OCI-LY1 (cell line): ENCODE measurements around the gene PTPRJ.

ENCODE experiments used
- EZH2 ChIP-seq: fragments of 200-600 bp; sonication (generic), shearing (Covaris generic); IDR thresholded peaks from 2 replicates; pipeline ENCODE4 v1.8.0; 2017; ENCODE audit warnings: borderline replicate concordance, mixed run types, mild to moderate bottlenecking, antibody characterized with exemption, low read length, moderate library complexity, mixed read lengths
- TF ChIP-seq, protein P1 (sequence below): fragments of 200-600 bp; sonication (generic), shearing (Covaris generic); IDR thresholded peaks from 2 replicates; pipeline ENCODE4 v1.5.1; 2017; ENCODE audit warnings: mild to moderate bottlenecking, antibody characterized with exemption, low read length, moderate library complexity, mixed read lengths

DNA sequence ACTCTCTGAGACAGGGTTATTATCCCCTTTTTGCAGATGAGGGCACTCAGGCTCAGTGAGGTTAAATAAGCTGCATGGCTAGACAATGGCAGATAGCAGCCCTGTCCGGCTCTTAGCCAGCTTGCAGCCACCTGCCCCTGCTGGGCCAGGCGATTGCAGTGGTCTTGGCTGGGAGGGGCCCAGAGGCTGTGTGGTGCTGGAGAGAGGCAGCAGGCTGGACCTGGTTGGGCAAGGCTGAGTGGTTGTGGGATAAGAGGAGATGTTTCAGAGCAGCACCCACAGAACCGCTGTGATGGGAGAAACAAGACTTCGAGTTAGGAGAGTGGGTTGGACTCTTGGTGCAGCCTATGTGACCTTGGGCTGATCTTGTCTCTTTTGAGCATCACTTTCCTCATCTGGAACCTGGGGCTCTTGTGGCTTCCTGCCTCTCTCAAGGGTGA, 25.5 kb downstream of the PTPRJ start:
- TF ChIP-seq, protein P1, sequence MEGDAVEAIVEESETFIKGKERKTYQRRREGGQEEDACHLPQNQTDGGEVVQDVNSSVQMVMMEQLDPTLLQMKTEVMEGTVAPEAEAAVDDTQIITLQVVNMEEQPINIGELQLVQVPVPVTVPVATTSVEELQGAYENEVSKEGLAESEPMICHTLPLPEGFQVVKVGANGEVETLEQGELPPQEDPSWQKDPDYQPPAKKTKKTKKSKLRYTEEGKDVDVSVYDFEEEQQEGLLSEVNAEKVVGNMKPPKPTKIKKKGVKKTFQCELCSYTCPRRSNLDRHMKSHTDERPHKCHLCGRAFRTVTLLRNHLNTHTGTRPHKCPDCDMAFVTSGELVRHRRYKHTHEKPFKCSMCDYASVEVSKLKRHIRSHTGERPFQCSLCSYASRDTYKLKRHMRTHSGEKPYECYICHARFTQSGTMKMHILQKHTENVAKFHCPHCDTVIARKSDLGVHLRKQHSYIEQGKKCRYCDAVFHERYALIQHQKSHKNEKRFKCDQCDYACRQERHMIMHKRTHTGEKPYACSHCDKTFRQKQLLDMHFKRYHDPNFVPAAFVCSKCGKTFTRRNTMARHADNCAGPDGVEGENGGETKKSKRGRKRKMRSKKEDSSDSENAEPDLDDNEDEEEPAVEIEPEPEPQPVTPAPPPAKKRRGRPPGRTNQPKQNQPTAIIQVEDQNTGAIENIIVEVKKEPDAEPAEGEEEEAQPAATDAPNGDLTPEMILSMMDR: no peak
- no peak for TF ChIP-seq EZH2
